Tibial nerve (tissue), 4 donors: Measurements from ENCODE around the gene ZPLD1. TPM values are rescaled to one million over a fixed set of nuclear protein-coding genes. Genes with fewer than 3 reads are reported as not detected.

ENCODE experiments used
- DNase-seq, 2 donors: peaks; one replicate each; pipeline ENCODE4 v3.0.0-alpha.2; 2019; ENCODE audit warnings: low spot score in 2 of 2
- H3K27ac ChIP-seq, 4 donors: fragments of 200-600 bp; sonication (generic) in 3 of 4; one replicate each; pipeline ENCODE4 v1.5.1; 2017 to 2019; ENCODE audit warnings: mild to moderate bottlenecking in 1 of 4
- H3K27me3 ChIP-seq, 2 donors: fragments of 200-600 bp; sonication (generic) in 1 of 2; one replicate each; pipeline versions ENCODE4 v1.5.1 to v1.6.0; 2017 to 2019
- H3K36me3 ChIP-seq, 3 donors: fragments of 200-600 bp; sonication (generic); one replicate each; pipeline ENCODE4 v1.5.1; 2018 to 2019
- H3K4me1 ChIP-seq, 4 donors: fragments of 200-600 bp; sonication (generic) in 3 of 4; one replicate each; pipeline ENCODE4 v1.5.1; 2017 to 2019
- H3K4me3 ChIP-seq, 4 donors: fragments of 200-600 bp; sonication (generic) in 3 of 4; one replicate each; pipeline ENCODE4 v1.5.1; 2017 to 2019; ENCODE audit warnings: mild to moderate bottlenecking in 1 of 4, moderate library complexity in 1 of 4
- H3K9me3 ChIP-seq, 4 donors: fragments of 200-600 bp; sonication (generic) in 3 of 4; one replicate each; pipeline ENCODE4 v1.5.1; 2017 to 2019
- EP300 ChIP-seq, 2 donors: sonication (generic); formaldehyde crosslinking; IDR thresholded peaks; one replicate each; pipeline ENCODE4 v1.6.1; 2017; ENCODE audit warnings: antibody characterized with exemption in 2 of 2, mild to moderate bottlenecking in 1 of 2
- POLR2A ChIP-seq, 2 donors: fragments of 450-650 bp; IDR thresholded peaks; one replicate each; pipeline ENCODE4 v1.6.1; 2017; ENCODE audit warnings: antibody characterized with exemption in 2 of 2, mild to moderate bottlenecking in 2 of 2, moderate library complexity in 2 of 2
- WGBS, 2 donors: methylation state at CpG; one replicate each; pipeline ENCODE4 v1.1.5; 2018; 5-methylcytosine and 5-hydroxymethylcytosine counted together
- total RNA-seq, 4 donors: library from RNA; depleted of rRNA; stranded (reverse); fragments of >200 nt; gene quantifications; one replicate each; pipeline ENCODE4 v1.1.0, GENCODE V29; 2016
- TF ChIP-seq, protein P1 (sequence below), 5 experiments: fragments of 200-600 bp in 3 of 5; fragments of 450-650 bp in 2 of 5; sonication (generic) in 3 of 5; IDR thresholded peaks; one replicate each; pipeline ENCODE4 v1.5.1; 2016 to 2019; ENCODE audit warnings: antibody characterized with exemption in 5 of 5, mild to moderate bottlenecking in 3 of 5, moderate library complexity in 2 of 5

ZPLD1 gene
- total RNA-seq, 4 donors from 2014 or later = not detected

GRCh38 chr3:102492300-102492699 lies 57.5 kb downstream of the ZPLD1 start:
- no peak for DNase-seq
- H3K9me3 ChIP-seq = no peaks in the 10 kb centered on the region
- no peak overlapping the region for H3K4me3 ChIP-seq
- H3K4me1 ChIP-seq = peaks cover 0 to 5% (median 0%) of the 10 kb centered on the region in 4 donors
- 86 to 93% methylated on average over 6 to 8 of the region's 8 CpGs for WGBS, 2 donors
- no peaks in the 10 kb centered on the region for H3K36me3 ChIP-seq
- no peak overlapping the region for H3K27ac ChIP-seq
- H3K27me3 ChIP-seq = no peaks in the 10 kb centered on the region
- TF ChIP-seq POLR2A (IDR thresholded peaks at IDR 0.05) (no peak), EP300 (IDR thresholded peaks at IDR 0.05) (no peak)
- TF ChIP-seq, protein P1, sequence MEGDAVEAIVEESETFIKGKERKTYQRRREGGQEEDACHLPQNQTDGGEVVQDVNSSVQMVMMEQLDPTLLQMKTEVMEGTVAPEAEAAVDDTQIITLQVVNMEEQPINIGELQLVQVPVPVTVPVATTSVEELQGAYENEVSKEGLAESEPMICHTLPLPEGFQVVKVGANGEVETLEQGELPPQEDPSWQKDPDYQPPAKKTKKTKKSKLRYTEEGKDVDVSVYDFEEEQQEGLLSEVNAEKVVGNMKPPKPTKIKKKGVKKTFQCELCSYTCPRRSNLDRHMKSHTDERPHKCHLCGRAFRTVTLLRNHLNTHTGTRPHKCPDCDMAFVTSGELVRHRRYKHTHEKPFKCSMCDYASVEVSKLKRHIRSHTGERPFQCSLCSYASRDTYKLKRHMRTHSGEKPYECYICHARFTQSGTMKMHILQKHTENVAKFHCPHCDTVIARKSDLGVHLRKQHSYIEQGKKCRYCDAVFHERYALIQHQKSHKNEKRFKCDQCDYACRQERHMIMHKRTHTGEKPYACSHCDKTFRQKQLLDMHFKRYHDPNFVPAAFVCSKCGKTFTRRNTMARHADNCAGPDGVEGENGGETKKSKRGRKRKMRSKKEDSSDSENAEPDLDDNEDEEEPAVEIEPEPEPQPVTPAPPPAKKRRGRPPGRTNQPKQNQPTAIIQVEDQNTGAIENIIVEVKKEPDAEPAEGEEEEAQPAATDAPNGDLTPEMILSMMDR (IDR thresholded peaks at IDR 0.05) = no peak

DNA sequence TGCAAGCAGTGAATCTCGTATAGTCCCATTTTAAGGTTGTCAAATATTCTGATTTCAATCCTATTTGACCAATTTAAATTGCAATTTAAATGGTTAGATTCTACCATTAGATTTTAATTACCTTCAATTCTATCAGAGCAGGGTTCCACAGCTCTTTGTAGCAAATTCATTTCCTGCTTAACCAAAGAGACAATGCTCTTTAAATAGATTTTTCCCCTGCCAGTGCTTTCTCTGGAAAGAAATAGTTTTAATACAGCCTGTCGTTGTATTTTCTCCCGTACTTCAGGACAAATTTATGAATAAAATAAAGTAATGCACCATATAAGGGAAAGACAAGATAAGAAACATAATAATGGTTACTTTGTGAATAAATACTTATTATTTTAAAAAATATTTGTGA lies 62.8 kb downstream of the ZPLD1 start:
- no peak for TF ChIP-seq POLR2A (IDR thresholded peaks at IDR 0.05)
- no peak for TF ChIP-seq EP300 (IDR thresholded peaks at IDR 0.05)
- TF ChIP-seq, protein P1 (IDR thresholded peaks at IDR 0.05) = no peak
- DNase-seq = no peak
- no peaks in the 10 kb centered on the region for H3K4me1 ChIP-seq
- H3K36me3 ChIP-seq = no peaks in the 10 kb centered on the region
- no peaks in the 10 kb centered on the region for H3K27me3 ChIP-seq
- H3K4me3 ChIP-seq = no peak overlapping the region
- no peaks in the 10 kb centered on the region for H3K9me3 ChIP-seq
- no peak overlapping the region for H3K27ac ChIP-seq
- WGBS, 2 donors = 51 to 54% methylated on average over 3 of the region's 3 CpGs

GRCh38 chr3:102505542-102505941 lies 70.7 kb downstream of the ZPLD1 start:
- 62 to 72% methylated on average over 2 of the region's 2 CpGs for WGBS, 2 donors
- Histone ChIP-seq H3K27ac (no peak overlapping the region), H3K4me3 (no peak overlapping the region), H3K4me1 (no peaks in the 10 kb centered on the region), H3K27me3 (no peaks in the 10 kb centered on the region), H3K36me3 (no peaks in the 10 kb centered on the region), H3K9me3 (no peaks in the 10 kb centered on the region)
- no peak for TF ChIP-seq EP300 (IDR thresholded peaks at IDR 0.05)
- TF ChIP-seq, protein P1 (IDR thresholded peaks at IDR 0.05) = no peak
- DNase-seq = no peak

DNA sequence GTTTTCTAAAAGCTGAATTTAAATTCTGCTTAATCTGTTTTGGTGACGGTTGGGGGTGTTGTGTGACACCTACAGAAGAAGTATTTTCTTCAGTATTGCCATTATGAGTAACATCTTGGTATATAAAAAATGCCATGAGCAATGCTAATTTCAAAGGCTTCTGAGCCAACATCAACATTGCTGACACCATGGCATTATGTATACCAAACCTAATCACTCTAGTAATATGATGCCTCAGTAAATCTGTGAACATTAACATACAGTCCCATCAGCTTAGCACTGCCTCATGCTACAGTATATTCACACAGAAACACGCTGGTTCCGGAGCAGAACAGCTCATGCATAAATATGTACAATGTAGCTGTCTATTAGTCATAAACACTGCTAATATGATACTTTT lies 75.8 kb downstream of the ZPLD1 start:
- Histone ChIP-seq H3K4me3 (no peak overlapping the region), H3K27ac (no peak overlapping the region), H3K27me3 (no peaks in the 10 kb centered on the region), H3K36me3 (no peaks in the 10 kb centered on the region), H3K9me3 (no peaks in the 10 kb centered on the region), H3K4me1 (no peaks in the 10 kb centered on the region)
- 79 to 82% methylated on average over 3 of the region's 3 CpGs for WGBS, 2 donors
- TF ChIP-seq, protein P1 (IDR thresholded peaks at IDR 0.05) = no peak
- TF ChIP-seq EP300 (IDR thresholded peaks at IDR 0.05) = no peak
- no peak for DNase-seq

DNA sequence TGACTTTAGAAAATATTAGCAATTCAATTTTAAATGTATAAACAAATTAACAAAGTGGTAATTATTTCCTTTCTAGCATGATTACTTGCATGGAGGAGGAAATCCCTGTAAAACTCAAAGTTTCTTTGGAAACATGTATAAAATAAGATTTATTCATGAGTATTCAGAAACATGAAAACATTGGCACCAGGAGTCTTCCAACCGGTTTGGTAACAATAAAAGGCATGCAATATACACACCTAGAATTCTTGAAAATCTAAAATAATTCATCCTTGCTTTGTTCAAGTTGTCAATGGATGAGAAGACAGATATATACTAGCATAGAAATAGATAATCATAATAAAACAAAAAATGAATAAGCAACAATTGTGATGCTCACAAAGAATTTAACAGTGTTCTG lies 76.4 kb downstream of the ZPLD1 start:
- Histone ChIP-seq H3K9me3 (no peaks in the 10 kb centered on the region), H3K4me1 (no peaks in the 10 kb centered on the region), H3K4me3 (no peak overlapping the region), H3K36me3 (no peaks in the 10 kb centered on the region), H3K27me3 (no peaks in the 10 kb centered on the region), H3K27ac (no peak overlapping the region)
- no peak for TF ChIP-seq EP300 (IDR thresholded peaks at IDR 0.05)
- TF ChIP-seq, protein P1 (IDR thresholded peaks at IDR 0.05) = no peak
- no peak for TF ChIP-seq POLR2A (IDR thresholded peaks at IDR 0.05)
- DNase-seq = no peak
- 71 to 78% methylated on average over 1 of the region's 1 CpG for WGBS, 2 donors
